IMR-90 (cell line): ENCODE measurements around the gene EPO. TPM values are rescaled to one million over a fixed set of nuclear protein-coding genes. Genes with fewer than 3 reads are reported as not detected.
"Not testable (repeated sequence)": the region's sequence is repeated elsewhere in the genome, so short reads cannot be mapped to it uniquely, and the experiment has no call there.

Source experiments
- ATAC-seq: fragments of 200-7000 bp; cut with Tn5 transposase; 2 replicates; pipeline ENCODE4 v1.9.1; 2020; ENCODE audit warnings: low read depth, mild to moderate bottlenecking, moderate library complexity
- BruUV-seq: library from RNA; stranded (reverse); fragments of 400-500 nt; replicated peaks from 2 replicates; lab custom pipeline; 2021; lab: Mats Ljungman, UMichigan
- CTCF ChIA-PET: fragments of 300-600 bp; formaldehyde crosslinking; extraction: SDS; loops from one replicate; lab custom pipeline; 2021; ENCODE audit warnings: antibody characterized with exemption; lab: Yijun Ruan, JAX
- POLR2A ChIA-PET: fragments of 300-600 bp; sonication (Branson Sonifier 250); formaldehyde crosslinking; loops from one replicate; lab custom pipeline; 2022; ENCODE audit warnings: antibody characterized with exemption; ENCODE audit not compliant: unreplicated experiment; lab: Charles Lee
- DNase-seq: peaks from one replicate; pipeline ENCODE4 v3.0.0; 2013
- H2AFZ ChIP-seq: replicated peaks from 2 replicates; pipeline ENCODE3; 2013; ENCODE audit warnings: low read length, mild to moderate bottlenecking; ENCODE audit not compliant: poor library complexity
- H2AK5ac ChIP-seq: 2 replicates; pipeline ENCODE4 v1.6.1; 2013; ENCODE audit warnings: low read depth, low read length, inconsistent platforms
- H2AK9ac ChIP-seq: replicated peaks from 2 replicates; pipeline ENCODE3; 2013; ENCODE audit warnings: mild to moderate bottlenecking, low read depth, low read length, moderate library complexity; ENCODE audit not compliant: poor library complexity
- H2BK120ac ChIP-seq: 2 replicates; pipeline ENCODE4 v1.6.1; 2013; ENCODE audit warnings: low read depth, low read length, inconsistent platforms
- H2BK15ac ChIP-seq: 3 replicates; pipeline ENCODE4 v1.6.1; 2013; ENCODE audit warnings: low read depth, low read length, inconsistent platforms
- H2BK20ac ChIP-seq: 2 replicates; pipeline ENCODE4 v1.6.1; 2013; ENCODE audit warnings: low read depth, mild to moderate bottlenecking, inconsistent platforms, low read length, moderate library complexity
- H2BK5ac ChIP-seq: 2 replicates; pipeline ENCODE4 v1.6.1; 2013; ENCODE audit warnings: mild to moderate bottlenecking, low read depth, low read length, inconsistent platforms; ENCODE audit not compliant: poor library complexity, severe bottlenecking
- H3K14ac ChIP-seq: replicated peaks from 2 replicates; pipeline ENCODE4 v1.6.1; 2013; ENCODE audit warnings: low read depth, low read length, inconsistent platforms
- H3K18ac ChIP-seq: 2 replicates; pipeline ENCODE4 v1.6.1; 2013; ENCODE audit warnings: low read depth, low read length, control low read depth
- H3K23ac ChIP-seq: 2 replicates; pipeline ENCODE4 v1.6.1; 2013; ENCODE audit warnings: low read depth, low read length, inconsistent platforms
- H3K27ac ChIP-seq: 2 replicates; pipeline ENCODE4 v1.5.1; 2013; ENCODE audit warnings: mild to moderate bottlenecking, control low read depth, low read length; ENCODE audit not compliant: insufficient read depth
- H3K27me3 ChIP-seq: 2 replicates; pipeline ENCODE4 v1.6.1; 2013; ENCODE audit warnings: low read length; ENCODE audit not compliant: control insufficient read depth, insufficient read depth
- H3K36me3 ChIP-seq: 2 replicates; pipeline ENCODE4 v1.6.1; 2013; ENCODE audit warnings: low read length, mixed read lengths; ENCODE audit not compliant: control insufficient read depth, insufficient read depth
- H3K4ac ChIP-seq: 2 replicates; pipeline ENCODE4 v1.6.1; 2013; ENCODE audit warnings: low read depth, low read length, inconsistent platforms
- H3K4me1 ChIP-seq: 2 replicates; pipeline ENCODE4 v1.6.1; 2013; ENCODE audit warnings: low read length, mixed read lengths; ENCODE audit not compliant: control insufficient read depth, insufficient read depth
- H3K4me2 ChIP-seq: 2 replicates; pipeline ENCODE4 v1.6.1; 2013; ENCODE audit warnings: low read depth, mild to moderate bottlenecking, control low read depth, low read length, moderate library complexity
- H3K4me3 ChIP-seq: 2 replicates; pipeline ENCODE4 v1.5.1; 2013; ENCODE audit warnings: low read depth, mild to moderate bottlenecking, control low read depth, low read length, moderate library complexity; ENCODE audit not compliant: insufficient read depth
- H3K56ac ChIP-seq: 2 replicates; pipeline ENCODE4 v1.6.1; 2013; ENCODE audit warnings: low read length, inconsistent platforms; ENCODE audit not compliant: insufficient read depth; ENCODE audit errors: extremely low read depth
- H3K79me1 ChIP-seq, 2 experiments: 2 replicates each; pipeline ENCODE4 v1.6.1; 2013; ENCODE audit warnings: low read length in 2 of 2, inconsistent platforms in 1 of 2, low read depth in 1 of 2
- H3K9ac ChIP-seq: 2 replicates; pipeline ENCODE4 v1.6.1; 2013; ENCODE audit warnings: low read depth, low read length, control low read depth
- H3K9me1 ChIP-seq: 2 replicates; pipeline ENCODE4 v1.6.1; 2013; ENCODE audit warnings: low read length, inconsistent platforms; ENCODE audit not compliant: insufficient read depth
- H3K9me3 ChIP-seq: 2 replicates; pipeline ENCODE4 v1.6.1; 2013; ENCODE audit warnings: low read length; ENCODE audit not compliant: control insufficient read depth, insufficient read depth
- H4K20me1 ChIP-seq: 2 replicates; pipeline ENCODE4 v1.6.1; 2013; ENCODE audit warnings: low read length, inconsistent platforms; ENCODE audit not compliant: insufficient read depth
- H4K5ac ChIP-seq: 2 replicates; pipeline ENCODE4 v1.6.1; 2013; ENCODE audit warnings: mild to moderate bottlenecking, low read depth, low read length, control low read depth
- H4K8ac ChIP-seq, 2 experiments: 2 replicates each; pipeline ENCODE4 v1.6.1; 2013; ENCODE audit warnings: low read depth in 2 of 2, low read length in 2 of 2, control low read depth in 1 of 2, inconsistent platforms in 1 of 2
- H4K91ac ChIP-seq: 2 replicates; pipeline ENCODE4 v1.6.1; 2013; ENCODE audit warnings: low read depth, low read length, inconsistent platforms; ENCODE audit not compliant: insufficient read depth
- RFX5 ChIP-seq: IDR thresholded peaks from 2 replicates; pipeline ENCODE4 v1.8.0; 2012; ENCODE audit warnings: low read depth, mild to moderate bottlenecking, low read length, moderate library complexity
- SMC3 ChIP-seq: fragments of 150-350 bp; IDR thresholded peaks from 2 replicates; pipeline ENCODE4 v1.6.1; 2016; ENCODE audit warnings: low read depth, mild to moderate bottlenecking, antibody characterized with exemption, low read length, moderate library complexity
- WGBS, 2 experiments: methylation state at CpG; one replicate each; pipeline versions ENCODE4 v1.1.5 to v1.1.7; 2013; ENCODE audit warnings: missing lambda C conversion rate in 2 of 2; ENCODE audit not compliant: insufficient read length in 1 of 2; ENCODE audit errors: extremely low coverage in 2 of 2; 5-methylcytosine and 5-hydroxymethylcytosine counted together
- dilution Hi-C: fragments of 300-500 bp; cut with HindIII; formaldehyde crosslinking; loops from one replicate; pipeline ENCODE4 v1.14.3; 2018; ENCODE audit warnings: low sequenced_read_pairs; ENCODE audit not compliant: unreplicated experiment
- in situ Hi-C: fragments of 300-500 bp; cut with MboI; formaldehyde crosslinking; loops from 3 replicates; pipeline ENCODE4 v1.14.3; 2019; ENCODE audit warnings: low sequenced_read_pairs, inconsistent platforms, mixed read lengths
- intact Hi-C: fragments of 100-400 bp; cut with micrococcal nuclease; formaldehyde crosslinking; loops from 2 replicates; pipeline ENCODE4 v1.10.0; 2022
- polyA plus RNA-seq, 3 experiments: library from polyadenylated mRNA; depleted of rRNA; stranded (reverse); fragments of >200 nt; gene quantifications; 2 replicates each; pipeline ENCODE4 v1.2.3, GENCODE V29; 2012; ENCODE audit warnings: low replicate concordance in 1 of 3
- total RNA-seq: library from RNA; depleted of rRNA; stranded (reverse); fragments of >200 nt; gene quantifications from 2 replicates; pipeline ENCODE4 v1.2.3, GENCODE V29; 2012

Gene EPO
- total and polyA plus RNA-seq, 2 of the 4 experiments (the other 2 are of a cell fraction), result not detected

DNA sequence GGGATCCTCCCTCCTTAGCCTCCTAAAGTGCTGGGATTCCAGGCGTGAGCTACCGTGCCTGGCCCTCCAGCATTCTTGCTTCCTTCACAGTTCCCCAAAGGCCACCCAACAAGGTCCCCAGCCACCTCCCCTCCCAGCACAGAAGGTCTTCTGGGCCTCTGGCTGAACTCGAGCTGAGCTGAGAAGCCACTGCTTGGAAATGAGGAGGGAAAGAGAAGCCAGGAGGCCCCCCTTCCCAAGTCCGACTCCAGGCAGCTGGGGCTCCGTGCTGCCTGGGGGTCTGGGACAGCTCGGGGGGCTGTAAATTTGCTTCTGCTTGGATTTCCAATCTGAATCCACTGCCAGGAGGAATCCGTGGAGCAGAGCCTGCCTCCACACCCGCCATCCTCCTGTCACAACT is 5.5 kb upstream of the EPO start:
- no peaks in the 10 kb centered on the region for H3K79me1 ChIP-seq
- H3K4me2 ChIP-seq, result no peak overlapping the region
- no peak overlapping the region for H2AK9ac ChIP-seq
- POLR2A ChIA-PET, result no interaction called here
- H2AK5ac ChIP-seq, result no peak overlapping the region
- H4K20me1 ChIP-seq, result no peaks in the 10 kb centered on the region
- H4K8ac ChIP-seq, result no peak overlapping the region
- no peak overlapping the region for H2BK20ac ChIP-seq
- no peak overlapping the region for H3K14ac ChIP-seq
- H2BK5ac ChIP-seq, result no peak overlapping the region
- H4K5ac ChIP-seq, result no peak overlapping the region
- H3K4ac ChIP-seq, result no peak overlapping the region
- no peak overlapping the region for H4K91ac ChIP-seq
- H3K56ac ChIP-seq, result no peak overlapping the region
- H3K23ac ChIP-seq, result no peak overlapping the region
- no peak overlapping the region for H3K9ac ChIP-seq
- ATAC-seq, result no peak
- no TSS peak for BruUV-seq
- no peak for TF ChIP-seq RFX5
- TF ChIP-seq SMC3, result no peak
- no peaks in the 10 kb centered on the region for H3K9me1 ChIP-seq
- peaks cover 16% of the 10 kb centered on the region for H3K27me3 ChIP-seq
- H3K9me3 ChIP-seq, result peaks cover 9% of the 10 kb centered on the region
- H3K4me1 ChIP-seq, result no peaks in the 10 kb centered on the region
- H3K27ac ChIP-seq, result no peak overlapping the region
- H3K36me3 ChIP-seq, result no peaks in the 10 kb centered on the region
- H3K4me3 ChIP-seq, result no peak overlapping the region
- CTCF ChIA-PET, result no interaction called here
- dilution Hi-C loops (no loop called here), in situ Hi-C loops (loop anchor here (25.0 kb wide), 1 partner anchor 348 kb away; no protein-coding TSS in a partner anchor), intact Hi-C loops (no loop called here)
- H3K18ac ChIP-seq, result no peak overlapping the region
- H2BK15ac ChIP-seq, result no peak overlapping the region
- no CpG with 5 or more reads among the region's 8 CpGs for WGBS, 2 experiments
- no peak overlapping the region for H2AFZ ChIP-seq
- no peak for DNase-seq
- H2BK120ac ChIP-seq, result no peak overlapping the region

- DNase-seq, H3K9me1 ChIP-seq, intact Hi-C loops, H3K27ac ChIP-seq, ATAC-seq, H3K14ac ChIP-seq, H2BK20ac ChIP-seq, H4K5ac ChIP-seq, H3K4me1 ChIP-seq, H4K91ac ChIP-seq, H3K4me3 ChIP-seq, H3K36me3 ChIP-seq, H2AK5ac ChIP-seq, dilution Hi-C loops, H3K56ac ChIP-seq, H3K9ac ChIP-seq, POLR2A ChIA-PET, H3K4ac ChIP-seq, H3K23ac ChIP-seq, H4K8ac ChIP-seq, H2AK9ac ChIP-seq, H2AFZ ChIP-seq, H2BK5ac ChIP-seq, H3K4me2 ChIP-seq, H3K79me1 ChIP-seq, H2BK15ac ChIP-seq, H4K20me1 ChIP-seq, H3K9me3 ChIP-seq, H2BK120ac ChIP-seq, H3K18ac ChIP-seq, BruUV-seq: not testable (repeated sequence)
- CTCF ChIA-PET, result interaction anchor here (0.8 kb wide), 1 partner anchor 9 kb away, joined by 3 read pairs; no protein-coding TSS in a partner anchor
- in situ Hi-C loops, result loop anchor here (25.0 kb wide), 1 partner anchor 345 kb away; no protein-coding TSS in a partner anchor
- WGBS, 2 experiments, result 79% methylated on average over 2 of the region's 2 CpGs; no CpG with 5 or more reads in 1 of the 2 experiments
- peaks cover 37% of the 10 kb centered on the region for H3K27me3 ChIP-seq
Measured at GRCh38 chr7:100717073-100717472, 3.2 kb upstream of the EPO start.
